ENCODE data around the gene TLE5.

GRCh38 chr19:3084943-3085342, 22.6 kb upstream of the TLE5 start:
- no peak for TF ChIP-seq CTCF (IDR thresholded peaks at IDR 0.05; ENCODE audit: poor library complexity)
- no peak for TF ChIP-seq EZH2 (IDR thresholded peaks at IDR 0.05; ENCODE audit: borderline replicate concordance)
- no peak for TF ChIP-seq EZH2phosphoT487 (IDR thresholded peaks at IDR 0.05; ENCODE audit: low read depth, severe bottlenecking, unreplicated experiment)

Measured in hepatocyte (in vitro differentiated cells).